Measurements from ENCODE around the gene ATP1A1. TPM values are rescaled to one million over a fixed set of nuclear protein-coding genes. Genes with fewer than 3 reads are reported as not detected.

Gene ATP1A1
- total RNA-seq, 4 donors from 2014 or later: 103 to 257 (median 204) TPM

DNA sequence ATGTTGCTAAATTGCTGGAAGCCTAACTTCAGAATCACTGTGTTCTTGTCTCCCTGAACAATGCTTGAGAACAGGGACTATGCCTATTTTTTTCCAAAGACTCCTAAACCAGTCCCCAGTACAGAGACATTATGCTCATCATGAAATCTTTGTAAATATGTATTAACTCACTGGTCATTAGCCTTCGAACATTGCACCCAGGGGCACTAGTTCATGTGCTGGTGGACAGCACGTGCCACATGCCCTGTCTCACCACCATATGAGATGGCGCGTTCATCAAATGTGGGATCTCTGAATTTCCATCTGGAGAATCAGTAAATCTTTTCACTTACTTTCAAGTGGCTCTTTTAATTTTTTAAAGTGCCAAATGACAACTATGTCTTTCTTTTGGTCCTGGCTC, 11.0 kb upstream of the ATP1A1 start:
- Histone ChIP-seq H3K4me3 (no peak overlapping the region), H3K4me1 (peaks cover 3 to 7% of the 10 kb centered on the region in 2 donors), H3K9me3 (no peaks in the 10 kb centered on the region), H3K36me3 (no peaks in the 10 kb centered on the region), H3K27ac (no peak overlapping the region), H3K27me3 (no peaks in the 10 kb centered on the region)
- no peak for TF ChIP-seq POLR2A (IDR thresholded peaks at IDR 0.05)
- TF ChIP-seq, protein P1, sequence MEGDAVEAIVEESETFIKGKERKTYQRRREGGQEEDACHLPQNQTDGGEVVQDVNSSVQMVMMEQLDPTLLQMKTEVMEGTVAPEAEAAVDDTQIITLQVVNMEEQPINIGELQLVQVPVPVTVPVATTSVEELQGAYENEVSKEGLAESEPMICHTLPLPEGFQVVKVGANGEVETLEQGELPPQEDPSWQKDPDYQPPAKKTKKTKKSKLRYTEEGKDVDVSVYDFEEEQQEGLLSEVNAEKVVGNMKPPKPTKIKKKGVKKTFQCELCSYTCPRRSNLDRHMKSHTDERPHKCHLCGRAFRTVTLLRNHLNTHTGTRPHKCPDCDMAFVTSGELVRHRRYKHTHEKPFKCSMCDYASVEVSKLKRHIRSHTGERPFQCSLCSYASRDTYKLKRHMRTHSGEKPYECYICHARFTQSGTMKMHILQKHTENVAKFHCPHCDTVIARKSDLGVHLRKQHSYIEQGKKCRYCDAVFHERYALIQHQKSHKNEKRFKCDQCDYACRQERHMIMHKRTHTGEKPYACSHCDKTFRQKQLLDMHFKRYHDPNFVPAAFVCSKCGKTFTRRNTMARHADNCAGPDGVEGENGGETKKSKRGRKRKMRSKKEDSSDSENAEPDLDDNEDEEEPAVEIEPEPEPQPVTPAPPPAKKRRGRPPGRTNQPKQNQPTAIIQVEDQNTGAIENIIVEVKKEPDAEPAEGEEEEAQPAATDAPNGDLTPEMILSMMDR (IDR thresholded peaks at IDR 0.05 in 4 of 5, conservative IDR thresholded peaks at IDR 0.05 in 1 of 5): no peak
- in situ Hi-C loops (cut with MboI; ENCODE audit: low sequenced_read_pairs in 4 of 4) (loop anchor here in 3 of 4 donors (5.0 to 25.0 kb wide), 3 partner anchors 125 to 200 kb away; no protein-coding TSS in a partner anchor), intact Hi-C loops (cut with DNase I; ENCODE audit: low total_unique reads) (no loop called here)
- no peak for ATAC-seq
- no peak for DNase-seq

DNA sequence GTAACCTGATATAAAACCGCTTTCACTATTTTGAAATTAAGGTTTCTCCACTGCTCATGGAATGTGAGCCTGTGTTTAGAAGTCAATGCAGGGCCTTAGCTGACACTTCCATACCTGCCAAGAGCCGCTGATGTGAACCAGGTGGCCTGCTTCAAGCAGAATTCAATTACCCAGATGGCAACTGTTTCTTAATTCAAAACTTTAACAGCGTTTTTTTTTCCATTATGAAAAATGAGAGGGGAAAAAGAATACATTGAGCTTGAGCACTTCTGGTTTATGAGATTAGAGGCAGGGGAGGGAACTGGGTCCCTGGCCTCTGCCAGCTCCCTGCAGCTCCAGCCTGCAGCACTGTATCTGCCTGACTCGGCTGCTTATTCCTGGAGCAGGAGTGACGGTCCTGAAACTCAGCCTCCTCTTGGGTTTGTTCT, 7.7 kb upstream of the ATP1A1 start:
- Histone ChIP-seq H3K27ac (no peak overlapping the region), H3K4me1 (peaks cover 11 to 15% of the 10 kb centered on the region in 2 donors), H3K27me3 (no peaks in the 10 kb centered on the region), H3K4me3 (no peak overlapping the region), H3K9me3 (no peaks in the 10 kb centered on the region), H3K36me3 (no peaks in the 10 kb centered on the region)
- ATAC-seq: no peak
- in situ Hi-C loops (cut with MboI; ENCODE audit: low sequenced_read_pairs in 4 of 4) (loop anchor here in 2 of 4 donors (25.0 kb wide), 2 partner anchors 122 to 203 kb away; no protein-coding TSS in a partner anchor), intact Hi-C loops (cut with DNase I; ENCODE audit: low total_unique reads) (no loop called here)
- TF ChIP-seq POLR2A (IDR thresholded peaks at IDR 0.05): no peak
- TF ChIP-seq, protein P1 (IDR thresholded peaks at IDR 0.05 in 4 of 5, conservative IDR thresholded peaks at IDR 0.05 in 1 of 5): no peak
- DNase-seq: no peak

DNA sequence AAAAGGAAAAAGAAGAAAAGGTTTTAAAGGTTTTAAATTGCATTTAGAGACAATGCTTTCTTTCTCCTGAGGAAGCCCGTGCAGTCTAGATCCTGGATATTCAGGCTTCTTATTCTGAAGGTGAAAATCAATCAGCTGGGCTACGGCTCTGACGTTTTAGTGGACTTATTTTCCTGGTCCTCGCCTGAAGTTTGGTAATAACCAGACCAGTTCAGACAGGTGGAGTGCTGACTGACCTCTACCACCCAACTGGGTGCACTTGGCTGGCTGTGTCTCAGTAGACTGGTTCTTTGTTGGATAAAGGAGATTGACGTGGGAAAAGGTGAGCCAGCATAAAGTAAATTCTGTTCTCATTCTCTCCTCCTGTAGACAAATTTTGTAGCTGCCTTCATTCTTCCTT, 7.2 kb upstream of the ATP1A1 start:
- intact Hi-C loops (cut with DNase I; ENCODE audit: low total_unique reads): no loop called here
- Histone ChIP-seq H3K4me3 (no peak overlapping the region), H3K36me3 (no peaks in the 10 kb centered on the region), H3K9me3 (no peaks in the 10 kb centered on the region), H3K4me1 (peaks cover 11 to 15% of the 10 kb centered on the region in 2 donors), H3K27me3 (no peaks in the 10 kb centered on the region), H3K27ac (no peak overlapping the region)
- in situ Hi-C loops (cut with MboI; ENCODE audit: low sequenced_read_pairs in 4 of 4): loop anchor here in 2 of 4 donors (25.0 kb wide), 2 partner anchors 121 to 204 kb away; no protein-coding TSS in a partner anchor
- ATAC-seq (no peak), DNase-seq (no peak)
- TF ChIP-seq, protein P1 (IDR thresholded peaks at IDR 0.05 in 4 of 5, conservative IDR thresholded peaks at IDR 0.05 in 1 of 5): no peak
- TF ChIP-seq POLR2A (IDR thresholded peaks at IDR 0.05): no peak

DNA sequence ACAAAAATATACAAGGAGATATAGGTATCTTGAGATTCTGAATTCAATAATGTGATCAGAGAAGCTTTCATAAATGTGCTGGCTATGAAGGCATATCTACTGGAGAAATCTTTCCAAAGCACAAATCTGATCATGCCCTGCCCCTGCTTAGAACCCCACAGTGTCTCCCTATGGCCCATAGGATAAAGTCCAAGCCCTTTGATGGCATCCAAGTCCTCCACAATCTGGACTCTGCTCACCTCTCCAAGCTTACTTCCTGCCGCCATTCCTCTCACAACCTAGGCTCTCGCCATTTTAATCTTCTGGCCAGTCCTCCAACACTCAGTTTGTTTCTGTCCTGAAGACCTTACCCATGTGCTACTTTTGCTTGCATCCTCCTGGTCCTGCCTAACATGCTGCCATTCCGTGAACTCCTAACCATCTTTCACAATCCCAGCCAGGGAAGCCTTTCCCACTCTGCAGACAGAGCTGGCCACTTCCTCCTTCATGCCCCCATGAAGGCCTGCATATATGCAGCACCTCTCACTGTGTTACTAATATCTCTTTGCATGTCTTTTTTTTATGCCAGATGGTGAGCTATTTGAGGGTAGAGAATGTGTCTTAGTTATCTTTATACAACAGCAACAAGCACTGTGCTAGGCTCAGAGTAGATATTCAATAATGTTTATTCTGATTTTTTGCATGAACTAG, 5.6 kb upstream of the ATP1A1 start:
- no peak overlapping the region for H3K27ac ChIP-seq
- ATAC-seq (no peak), DNase-seq (no peak)
- H3K36me3 ChIP-seq: no peaks in the 10 kb centered on the region
- intact Hi-C loops (cut with DNase I; ENCODE audit: low total_unique reads) (no loop called here), in situ Hi-C loops (cut with MboI; ENCODE audit: low sequenced_read_pairs in 4 of 4) (loop anchor here in 2 of 4 donors (25.0 kb wide), 2 partner anchors 120 to 205 kb away; no protein-coding TSS in a partner anchor)
- H3K4me3 ChIP-seq: no peak overlapping the region
- no peaks in the 10 kb centered on the region for H3K27me3 ChIP-seq
- TF ChIP-seq POLR2A (IDR thresholded peaks at IDR 0.05): no peak
- TF ChIP-seq, protein P1 (IDR thresholded peaks at IDR 0.05 in 4 of 5, conservative IDR thresholded peaks at IDR 0.05 in 1 of 5): no peak
- H3K4me1 ChIP-seq: peaks cover 11 to 19% of the 10 kb centered on the region in 2 donors
- H3K9me3 ChIP-seq: no peaks in the 10 kb centered on the region

All from gastrocnemius medialis (tissue), 4 donors.